Measurements from ENCODE around the gene BICRA. TPM values are rescaled to one million over a fixed set of nuclear protein-coding genes. Genes with fewer than 3 reads are reported as not detected.

Gene BICRA
- total RNA-seq, 2 experiments from 2014 or later: 4.4 to 16.0 TPM

GRCh38 chr19:47670736-47671135 is 61.8 kb downstream of the BICRA start:
- ChIA-PET POLR2A (no interaction called here), CTCF (ENCODE audit: unreplicated experiment) (no interaction called here)
- no peak overlapping the region for H3K4me2 ChIP-seq (ENCODE audit: low read length)
- no peak for TF ChIP-seq CTCF (conservative IDR thresholded peaks at IDR 0.05; ENCODE audit: low read length)
- no peak for TF ChIP-seq EZH2phosphoT487 (IDR thresholded peaks at IDR 0.05; ENCODE audit: borderline replicate concordance, low read depth, low read length)
- intact Hi-C loops (cut with micrococcal nuclease; ENCODE audit: unreplicated experiment): no loop called here
- DNase-seq (ENCODE audit: low spot score): no peak
- H3K36me3 ChIP-seq (ENCODE audit: insufficient read depth, low read length): peaks cover 34% of the 10 kb centered on the region
- H4K20me1 ChIP-seq (ENCODE audit: insufficient read depth, low read length): no peaks in the 10 kb centered on the region
- H3K9me2 ChIP-seq (ENCODE audit: insufficient read depth, low read length): no peaks in the 10 kb centered on the region
- H3K4me1 ChIP-seq (ENCODE audit: insufficient read depth, low read length, poor library complexity, severe bottlenecking): no peaks in the 10 kb centered on the region
- no peak overlapping the region for H3K27ac ChIP-seq (ENCODE audit: low read depth, low read length, poor library complexity, severe bottlenecking)
- H2AFZ ChIP-seq (ENCODE audit: low read length): no peak overlapping the region
- BruUV-seq (replicated peaks): no TSS peak
- H3K79me2 ChIP-seq (ENCODE audit: insufficient read depth, low read depth, low read length): no peaks in the 10 kb centered on the region
- H3K4me3 ChIP-seq (ENCODE audit: low read depth, low read length, poor library complexity, severe bottlenecking): no peak overlapping the region
- H3K9me3 ChIP-seq (ENCODE audit: low read length): no peaks in the 10 kb centered on the region

GRCh38 chr19:47671499-47671898 is 62.6 kb downstream of the BICRA start:
- Histone ChIP-seq H3K27ac (ENCODE audit: low read depth, low read length, poor library complexity, severe bottlenecking) (no peak overlapping the region), H3K9me3 (ENCODE audit: low read length) (no peaks in the 10 kb centered on the region), H3K4me2 (ENCODE audit: low read length) (no peak overlapping the region), H3K36me3 (ENCODE audit: insufficient read depth, low read length) (peaks cover 39% of the 10 kb centered on the region), H3K9me2 (ENCODE audit: insufficient read depth, low read length) (no peaks in the 10 kb centered on the region), H3K4me3 (ENCODE audit: low read depth, low read length, poor library complexity, severe bottlenecking) (no peak overlapping the region), H2AFZ (ENCODE audit: low read length) (no peak overlapping the region), H4K20me1 (ENCODE audit: insufficient read depth, low read length) (no peaks in the 10 kb centered on the region), H3K4me1 (ENCODE audit: insufficient read depth, low read length, poor library complexity, severe bottlenecking) (no peaks in the 10 kb centered on the region), H3K79me2 (ENCODE audit: insufficient read depth, low read depth, low read length) (no peaks in the 10 kb centered on the region)
- intact Hi-C loops (cut with micrococcal nuclease; ENCODE audit: unreplicated experiment): no loop called here
- DNase-seq (ENCODE audit: low spot score): no peak
- no peak for TF ChIP-seq CTCF (conservative IDR thresholded peaks at IDR 0.05; ENCODE audit: low read length)
- TF ChIP-seq EZH2phosphoT487 (IDR thresholded peaks at IDR 0.05; ENCODE audit: borderline replicate concordance, low read depth, low read length): no peak
- ChIA-PET CTCF (ENCODE audit: unreplicated experiment) (no interaction called here), POLR2A (no interaction called here)
- no TSS peak for BruUV-seq (replicated peaks)

GRCh38 chr19:47673426-47673825 is 64.5 kb downstream of the BICRA start:
- intact Hi-C loops (cut with micrococcal nuclease; ENCODE audit: unreplicated experiment): no loop called here
- H2AFZ ChIP-seq (ENCODE audit: low read length): no peak overlapping the region
- H3K27ac ChIP-seq (ENCODE audit: low read depth, low read length, poor library complexity, severe bottlenecking): no peak overlapping the region
- no peaks in the 10 kb centered on the region for H4K20me1 ChIP-seq (ENCODE audit: insufficient read depth, low read length)
- no peak overlapping the region for H3K4me2 ChIP-seq (ENCODE audit: low read length)
- peaks cover 49% of the 10 kb centered on the region for H3K36me3 ChIP-seq (ENCODE audit: insufficient read depth, low read length)
- H3K9me3 ChIP-seq (ENCODE audit: low read length): no peaks in the 10 kb centered on the region
- TF ChIP-seq EZH2phosphoT487 (IDR thresholded peaks at IDR 0.05; ENCODE audit: borderline replicate concordance, low read depth, low read length): no peak
- no peak for TF ChIP-seq CTCF (conservative IDR thresholded peaks at IDR 0.05; ENCODE audit: low read length)
- no peaks in the 10 kb centered on the region for H3K79me2 ChIP-seq (ENCODE audit: insufficient read depth, low read depth, low read length)
- H3K4me3 ChIP-seq (ENCODE audit: low read depth, low read length, poor library complexity, severe bottlenecking): no peak overlapping the region
- BruUV-seq (replicated peaks): no TSS peak
- no peaks in the 10 kb centered on the region for H3K9me2 ChIP-seq (ENCODE audit: insufficient read depth, low read length)
- no peaks in the 10 kb centered on the region for H3K4me1 ChIP-seq (ENCODE audit: insufficient read depth, low read length, poor library complexity, severe bottlenecking)
- POLR2A ChIA-PET: no interaction called here
- no peak for DNase-seq (ENCODE audit: low spot score)
- CTCF ChIA-PET (ENCODE audit: unreplicated experiment): no interaction called here
